H9 (cell line): ENCODE data around the gene UXT. TPM values are rescaled to one million over a fixed set of nuclear protein-coding genes. Genes with fewer than 3 reads are reported as not detected.
A peak's percentile ranks its signal among the peaks of the same experiment; 100 is the strongest.

Experiments used
- DNase-seq: peaks from one replicate; pipeline ENCODE4 v3.0.0-alpha.2; 2017
- H2AFZ ChIP-seq: one replicate; pipeline ENCODE4 v1.6.1; 2013; ENCODE audit warnings: mild to moderate bottlenecking, low read length, control low read depth, moderate library complexity
- H2AK5ac ChIP-seq: 2 replicates; pipeline ENCODE4 v1.6.1; 2013; ENCODE audit warnings: low read length, control low read depth, mixed read lengths; ENCODE audit not compliant: insufficient read length
- H2BK120ac ChIP-seq: one replicate; pipeline ENCODE4 v1.6.1; 2013; ENCODE audit warnings: low read depth, mild to moderate bottlenecking, low read length, control low read depth, inconsistent platforms; ENCODE audit not compliant: poor library complexity, severe bottlenecking
- H2BK12ac ChIP-seq: 2 replicates; pipeline ENCODE4 v1.6.1; 2013; ENCODE audit warnings: low read length, control low read depth, mixed read lengths, low read depth; ENCODE audit not compliant: insufficient read length
- H2BK15ac ChIP-seq: 2 replicates; pipeline ENCODE4 v1.6.1; 2013; ENCODE audit warnings: low read depth, low read length, control low read depth
- H2BK20ac ChIP-seq: one replicate; pipeline ENCODE4 v1.6.1; 2013; ENCODE audit warnings: low read depth, mild to moderate bottlenecking, low read length, control low read depth, inconsistent platforms; ENCODE audit not compliant: poor library complexity, severe bottlenecking
- H2BK5ac ChIP-seq: 2 replicates; pipeline ENCODE4 v1.6.1; 2013; ENCODE audit warnings: low read length, control low read depth, mixed read lengths; ENCODE audit not compliant: insufficient read length
- H3K14ac ChIP-seq: 2 replicates; pipeline ENCODE4 v1.6.1; 2013; ENCODE audit warnings: low read length, control low read depth; ENCODE audit not compliant: insufficient read depth
- H3K18ac ChIP-seq: 2 replicates; pipeline ENCODE4 v1.6.1; 2013; ENCODE audit warnings: low read depth, mild to moderate bottlenecking, mixed read lengths, low read length, control low read depth; ENCODE audit not compliant: insufficient read length
- H3K23ac ChIP-seq: 2 replicates; pipeline ENCODE4 v1.6.1; 2013; ENCODE audit warnings: low read length, control low read depth, mixed read lengths, low read depth; ENCODE audit not compliant: insufficient read length
- H3K23me2 ChIP-seq: 2 replicates; pipeline ENCODE4 v1.6.1; 2013; ENCODE audit warnings: low read depth, mild to moderate bottlenecking, mixed read lengths, low read length, control low read depth; ENCODE audit not compliant: insufficient read length, poor library complexity, severe bottlenecking
- H3K27ac ChIP-seq: 2 replicates; pipeline ENCODE4 v1.5.1; 2013; ENCODE audit warnings: low read length, control low read depth, mixed read lengths, low read depth; ENCODE audit not compliant: insufficient read length
- H3K27me3 ChIP-seq: 2 replicates; pipeline ENCODE4 v1.6.1; 2013; ENCODE audit warnings: low read length, control low read depth, inconsistent platforms; ENCODE audit not compliant: insufficient read depth
- H3K4ac ChIP-seq: 2 replicates; pipeline ENCODE4 v1.6.1; 2013; ENCODE audit warnings: low read depth, mild to moderate bottlenecking, control low read depth, inconsistent platforms, low read length, moderate library complexity
- H3K4me1 ChIP-seq: 2 replicates; pipeline ENCODE4 v1.6.1; 2013; ENCODE audit warnings: low read length, control low read depth, inconsistent platforms; ENCODE audit not compliant: insufficient read depth
- H3K4me2 ChIP-seq: 2 replicates; pipeline ENCODE4 v1.6.1; 2013; ENCODE audit warnings: low read length, control low read depth, mixed read lengths; ENCODE audit not compliant: insufficient read length, insufficient read depth
- H3K56ac ChIP-seq: 2 replicates; pipeline ENCODE4 v1.6.1; 2013; ENCODE audit warnings: low read depth, mild to moderate bottlenecking, mixed read lengths, low read length, control low read depth; ENCODE audit not compliant: insufficient read length
- H3K79me1 ChIP-seq: 2 replicates; pipeline ENCODE4 v1.6.1; 2013; ENCODE audit warnings: low read depth, mild to moderate bottlenecking, moderate library complexity, low read length, control low read depth, inconsistent platforms; ENCODE audit not compliant: insufficient read depth, poor library complexity, severe bottlenecking
- H3K79me2 ChIP-seq: 2 replicates; pipeline ENCODE4 v1.6.1; 2013; ENCODE audit warnings: low read length, control low read depth, inconsistent platforms; ENCODE audit not compliant: insufficient read depth
- H3K9ac ChIP-seq: 2 replicates; pipeline ENCODE4 v1.6.1; 2013; ENCODE audit warnings: low read length, control low read depth, mixed read lengths; ENCODE audit not compliant: insufficient read length; ENCODE audit errors: extremely low read depth
- H3K9me3 ChIP-seq: one replicate; pipeline ENCODE4 v1.6.1; 2013; ENCODE audit warnings: low read depth, low read length, inconsistent platforms; ENCODE audit not compliant: control insufficient read depth
- H3T11ph ChIP-seq: one replicate; pipeline ENCODE4 v1.6.1; 2013; ENCODE audit warnings: mild to moderate bottlenecking, low read length, control low read depth, inconsistent platforms
- H4K20me1 ChIP-seq: one replicate; pipeline ENCODE4 v1.6.1; 2013; ENCODE audit not compliant: control insufficient read depth, insufficient read length, insufficient read depth
- H4K5ac ChIP-seq: 2 replicates; pipeline ENCODE4 v1.6.1; 2013; ENCODE audit warnings: low read depth, mild to moderate bottlenecking, mixed read lengths, low read length, control low read depth; ENCODE audit not compliant: insufficient read length
- H4K8ac ChIP-seq: replicated peaks from 2 replicates; pipeline ENCODE4 v1.6.1; 2013; ENCODE audit warnings: low read length, control low read depth, mixed read lengths, low read depth; ENCODE audit not compliant: insufficient read length
- H4K91ac ChIP-seq: 2 replicates; pipeline ENCODE4 v1.6.1; 2013; ENCODE audit warnings: low read depth, mild to moderate bottlenecking, moderate library complexity, mixed read lengths, low read length, control low read depth; ENCODE audit not compliant: insufficient read length
- H3K27ac Mint-ChIP-seq, 3 experiments: 2 replicates in 2 of 3; 3 replicates in 1 of 3; pipeline ENCODE4 v1.8.0; 2020 to 2021; ENCODE audit warnings: mixed read lengths in 3 of 3, mild to moderate bottlenecking in 1 of 3, moderate library complexity in 1 of 3
- H3K27me3 Mint-ChIP-seq: 2 replicates; pipeline ENCODE4 v1.8.0; 2021; ENCODE audit warnings: low read depth, mild to moderate bottlenecking, moderate library complexity, mixed read lengths
- H3K36me3 Mint-ChIP-seq, 3 experiments: 2 replicates in 2 of 3; 3 replicates in 1 of 3; pipeline ENCODE4 v1.8.0; 2020 to 2021; ENCODE audit warnings: low read depth in 3 of 3, mixed read lengths in 3 of 3; ENCODE audit not compliant: insufficient read depth in 1 of 3
- H3K4me1 Mint-ChIP-seq, 2 experiments: 2 replicates each; pipeline ENCODE4 v1.8.0; 2020; ENCODE audit warnings: mixed read lengths in 2 of 2
- H3K4me3 Mint-ChIP-seq, 2 experiments: 2 replicates in 1 of 2; 3 replicates in 1 of 2; pipeline ENCODE4 v1.8.0; 2020 to 2021; ENCODE audit warnings: mild to moderate bottlenecking in 2 of 2, mixed read lengths in 2 of 2, moderate library complexity in 1 of 2
- H3K9me3 Mint-ChIP-seq, 2 experiments: 2 replicates in 1 of 2; 3 replicates in 1 of 2; pipeline ENCODE4 v1.8.0; 2020; ENCODE audit warnings: mild to moderate bottlenecking in 2 of 2, mixed read lengths in 2 of 2, moderate library complexity in 1 of 2
- WGBS: extraction: QIAGEN DNeasy Blood & Tissue Kit; methylation state at CpG from one replicate; pipeline ENCODE4 v1.1.7; 2013; ENCODE audit warnings: missing lambda C conversion rate, low lambda C conversion rate, mixed read lengths; ENCODE audit not compliant: insufficient read length; ENCODE audit errors: extremely low coverage; 5-methylcytosine and 5-hydroxymethylcytosine counted together
- total RNA-seq: library from RNA; stranded (reverse); gene quantifications from 2 replicates; pipeline ENCODE4 v1.2.1, GENCODE V29; 2021
- TF ChIP-seq, protein P1 (sequence below): fragments of 200-600 bp; sonication (generic); conservative IDR thresholded peaks from 3 replicates; pipeline ENCODE4 v1.8.0; 2021; ENCODE audit warnings: antibody characterized with exemption, mild to moderate bottlenecking

UXT gene
- total RNA-seq, 1 experiment from 2014 or later = 95.1 TPM

DNA sequence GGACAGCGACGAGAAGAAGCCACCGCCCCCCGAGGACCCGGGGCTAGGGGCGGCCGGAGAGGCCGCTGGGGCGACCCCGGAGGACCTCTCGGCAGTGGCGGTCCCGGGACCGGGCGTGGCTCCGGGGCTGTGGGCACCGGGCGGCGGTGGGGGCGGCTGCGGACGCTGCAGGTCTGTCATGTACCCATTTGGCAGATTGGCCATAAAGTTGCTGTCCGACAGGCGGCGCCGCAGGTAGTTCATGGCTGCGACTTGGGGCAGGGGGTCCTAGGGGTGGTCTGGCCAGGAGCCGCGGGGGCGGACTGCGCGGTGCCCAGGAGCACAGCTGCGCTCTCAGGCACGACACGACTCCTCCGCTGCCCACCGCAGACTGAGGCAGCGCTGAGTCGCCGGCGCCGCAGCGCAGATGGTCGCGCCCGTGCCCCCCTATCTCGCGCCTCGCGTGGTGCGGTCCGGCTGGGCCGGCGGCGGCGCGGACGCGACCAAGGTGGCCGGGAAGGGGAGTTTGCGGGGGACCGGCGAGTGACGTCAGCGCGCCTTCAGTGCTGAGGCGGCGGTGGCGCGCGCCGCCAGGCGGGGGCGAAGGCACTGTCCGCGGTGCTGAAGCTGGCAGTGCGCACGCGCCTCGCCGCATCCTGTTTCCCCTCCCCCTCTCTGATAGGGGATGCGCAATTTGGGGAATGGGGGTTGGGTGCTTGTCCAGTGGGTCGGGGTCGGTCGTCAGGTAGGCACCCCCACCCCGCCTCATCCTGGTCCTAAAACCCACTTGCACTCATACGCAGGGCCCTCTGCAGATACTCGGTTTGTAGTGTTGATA lies 39.3 kb downstream of the UXT start, which contains the start of gene SYN1:
Gene SYN1 (minus strand): TSS at position 372 of the 817 bp plus-strand sequence. CDS start 129 bp downstream, at position 243.
- Histone ChIP-seq H4K8ac (no peak within 1 kb of the TSS), H2BK15ac (no peak within 1 kb of the TSS), H3K4ac (no peak within 1 kb of the TSS), H3K4me1 (peaks cover 3% of the 10 kb centered on the region; the same call in 1 of the 2 replicates), H3K27ac (no peak within 1 kb of the TSS), H2BK20ac (no peak within 1 kb of the TSS), H3K79me2 (no peaks in the 10 kb centered on the region), H3K18ac (no peak within 1 kb of the TSS), H3K9me3 (peaks cover 29% of the 10 kb centered on the region), H2AFZ (no peak within 1 kb of the TSS), H3K23me2 (peaks cover 3% of the 10 kb centered on the region), H3T11ph (no peak within 1 kb of the TSS), H2BK5ac (no peak within 1 kb of the TSS), H4K20me1 (no peaks in the 10 kb centered on the region), H3K14ac (no peak within 1 kb of the TSS), H2AK5ac (no peak within 1 kb of the TSS), H2BK12ac (no peak within 1 kb of the TSS), H3K23ac (no peak within 1 kb of the TSS), H3K79me1 (no peaks in the 10 kb centered on the region), H4K5ac (no peak within 1 kb of the TSS), H3K27me3 (no peaks in the 10 kb centered on the region), H2BK120ac (no peak within 1 kb of the TSS), H4K91ac (no peak within 1 kb of the TSS), H3K4me2 (peak within 1 kb of the TSS; percentile 5), H3K56ac (no peak within 1 kb of the TSS), H3K9ac (no peak within 1 kb of the TSS)
- H3K27ac Mint-ChIP-seq = no peak within 1 kb of the TSS
- H3K36me3 Mint-ChIP-seq = peaks cover 0 to 5% (median 4%) of the 10 kb centered on the region in 3 experiments; a peak in 3 of 7 replicates
- H3K27me3 Mint-ChIP-seq = peaks cover 18% of the 10 kb centered on the region
- WGBS = no CpG with 5 or more reads among the region's 88 CpGs
- TF ChIP-seq, protein P1, sequence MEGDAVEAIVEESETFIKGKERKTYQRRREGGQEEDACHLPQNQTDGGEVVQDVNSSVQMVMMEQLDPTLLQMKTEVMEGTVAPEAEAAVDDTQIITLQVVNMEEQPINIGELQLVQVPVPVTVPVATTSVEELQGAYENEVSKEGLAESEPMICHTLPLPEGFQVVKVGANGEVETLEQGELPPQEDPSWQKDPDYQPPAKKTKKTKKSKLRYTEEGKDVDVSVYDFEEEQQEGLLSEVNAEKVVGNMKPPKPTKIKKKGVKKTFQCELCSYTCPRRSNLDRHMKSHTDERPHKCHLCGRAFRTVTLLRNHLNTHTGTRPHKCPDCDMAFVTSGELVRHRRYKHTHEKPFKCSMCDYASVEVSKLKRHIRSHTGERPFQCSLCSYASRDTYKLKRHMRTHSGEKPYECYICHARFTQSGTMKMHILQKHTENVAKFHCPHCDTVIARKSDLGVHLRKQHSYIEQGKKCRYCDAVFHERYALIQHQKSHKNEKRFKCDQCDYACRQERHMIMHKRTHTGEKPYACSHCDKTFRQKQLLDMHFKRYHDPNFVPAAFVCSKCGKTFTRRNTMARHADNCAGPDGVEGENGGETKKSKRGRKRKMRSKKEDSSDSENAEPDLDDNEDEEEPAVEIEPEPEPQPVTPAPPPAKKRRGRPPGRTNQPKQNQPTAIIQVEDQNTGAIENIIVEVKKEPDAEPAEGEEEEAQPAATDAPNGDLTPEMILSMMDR = peak; percentile 28; the same call in 2 of the 3 replicates
- H3K4me1 Mint-ChIP-seq = peaks cover 8 to 19% of the 10 kb centered on the region in 2 experiments
- peak within 1 kb of the TSS; percentile 59 to 71 for H3K4me3 Mint-ChIP-seq
- H3K9me3 Mint-ChIP-seq = peaks cover 70 to 80% of the 10 kb centered on the region in 2 experiments
- DNase-seq = peak; percentile 79
